Type B pancreatic cell (in vitro differentiated cells): ENCODE data around the gene DNAJB7. TPM values are rescaled to one million over a fixed set of nuclear protein-coding genes. Genes with fewer than 3 reads are reported as not detected.

Experiments
- DNase-seq: peaks from one replicate; pipeline ENCODE4 v3.0.0; 2021; ENCODE audit warnings: mixed read lengths; ENCODE audit not compliant: unreplicated experiment; ENCODE audit errors: extremely low spot score
- H3K27ac Mint-ChIP-seq: 2 replicates; pipeline ENCODE4 v1.8.0; 2021; ENCODE audit warnings: mild to moderate bottlenecking, mixed read lengths
- H3K27me3 Mint-ChIP-seq: 2 replicates; pipeline ENCODE4 v1.8.0; 2021; ENCODE audit warnings: mixed read lengths
- H3K36me3 Mint-ChIP-seq: 2 replicates; pipeline ENCODE4 v1.8.0; 2021; ENCODE audit warnings: mixed read lengths
- H3K4me1 Mint-ChIP-seq: one replicate; pipeline ENCODE4 v1.8.0; 2021; ENCODE audit warnings: mixed read lengths; ENCODE audit not compliant: unreplicated experiment
- H3K4me3 Mint-ChIP-seq: 2 replicates; pipeline ENCODE4 v1.8.0; 2021; ENCODE audit warnings: mild to moderate bottlenecking, mixed read lengths
- H3K9me3 Mint-ChIP-seq: 2 replicates; pipeline ENCODE4 v1.8.0; 2021; ENCODE audit warnings: mixed read lengths
- CTCF ChIP-seq: fragments of 200-600 bp; sonication (generic); conservative IDR thresholded peaks from 2 replicates; pipeline ENCODE4 v1.5.0; 2021; ENCODE audit warnings: antibody characterized with exemption, mild to moderate bottlenecking
- microRNA-seq: library from miRNA; unstranded; fragments of <30 nt; microRNA quantifications from one replicate; pipeline ENCODE4, GENCODE V29; 2020
- total RNA-seq: library from RNA; stranded (reverse); gene quantifications from 2 replicates; pipeline ENCODE4 v1.2.1, GENCODE V29; 2021; ENCODE audit warnings: low replicate concordance

The DNAJB7 gene
- total RNA-seq, 1 donor from 2014 or later: not detected

- DNase-seq: no peak
- no peak for TF ChIP-seq CTCF
- H3K36me3 Mint-ChIP-seq: peaks cover 11% of the 10 kb centered on the region
- no peaks in the 10 kb centered on the region for H3K27me3 Mint-ChIP-seq
- H3K27ac Mint-ChIP-seq: peak overlapping the region; percentile 77
- H3K4me1 Mint-ChIP-seq: peaks cover 22% of the 10 kb centered on the region
- H3K4me3 Mint-ChIP-seq: peak overlapping the region; percentile 96
- H3K9me3 Mint-ChIP-seq: no peaks in the 10 kb centered on the region
These were observed 42.2 kb downstream of the DNAJB7 start for GRCh38 chr22:40819599-40820140.

GRCh38 chr22:40818747-40819598 lies 42.9 kb downstream of the DNAJB7 start, which contains the start of gene SLC25A17:
Gene SLC25A17 (minus strand): TSS chr22:40819346. CDS start chr22:40819248, 98 bp downstream.
- peak; percentile 62 for TF ChIP-seq CTCF
- peak; percentile 85 for DNase-seq
- Mint-ChIP-seq H3K27me3 (no peaks in the 10 kb centered on the region), H3K9me3 (no peaks in the 10 kb centered on the region), H3K27ac (peak within 1 kb of the TSS; percentile 77), H3K36me3 (peaks cover 13% of the 10 kb centered on the region), H3K4me1 (peaks cover 27% of the 10 kb centered on the region), H3K4me3 (peak within 1 kb of the TSS; percentile 96)

- H3K4me3 Mint-ChIP-seq: peak overlapping the region; percentile 96
- H3K36me3 Mint-ChIP-seq: peaks cover 12% of the 10 kb centered on the region
- peak overlapping the region; percentile 77 for H3K27ac Mint-ChIP-seq
- peaks cover 30% of the 10 kb centered on the region for H3K4me1 Mint-ChIP-seq
- no peaks in the 10 kb centered on the region for H3K27me3 Mint-ChIP-seq
- DNase-seq: no peak
- H3K9me3 Mint-ChIP-seq: no peaks in the 10 kb centered on the region
- no peak for TF ChIP-seq CTCF
These were observed 43.6 kb downstream of the DNAJB7 start for GRCh38 chr22:40818192-40818746.

DNA sequence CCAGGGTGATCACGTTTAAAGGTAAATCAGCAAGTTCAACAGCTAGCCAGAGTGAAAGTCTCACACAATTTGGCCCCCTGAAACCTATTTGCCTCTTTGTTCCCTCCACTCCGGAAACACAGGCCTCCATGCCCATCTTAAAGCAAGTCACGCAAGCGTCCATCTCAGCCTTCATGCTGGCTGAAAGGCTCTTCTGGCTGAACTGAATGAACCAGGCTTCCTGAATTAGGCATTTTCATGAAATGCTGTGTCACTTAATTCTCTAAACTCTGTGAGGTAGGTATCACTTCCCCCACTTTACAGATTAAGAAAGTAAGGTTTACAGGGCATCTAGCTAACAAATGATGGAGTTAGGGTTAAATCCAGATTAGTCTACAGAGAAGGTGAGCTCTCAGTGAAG lies 44.2 kb downstream of the DNAJB7 start:
- peak overlapping the region; percentile 96 for H3K4me3 Mint-ChIP-seq
- no peaks in the 10 kb centered on the region for H3K27me3 Mint-ChIP-seq
- no peak for TF ChIP-seq CTCF
- peaks cover 12% of the 10 kb centered on the region for H3K36me3 Mint-ChIP-seq
- peaks cover 30% of the 10 kb centered on the region for H3K4me1 Mint-ChIP-seq
- no peaks in the 10 kb centered on the region for H3K9me3 Mint-ChIP-seq
- no peak for DNase-seq
- peak overlapping the region; percentile 48 for H3K27ac Mint-ChIP-seq

GRCh38 chr22:40813912-40814315 lies 48.0 kb downstream of the DNAJB7 start:
- Mint-ChIP-seq H3K4me1 (peaks cover 23% of the 10 kb centered on the region), H3K27ac (no peak overlapping the region), H3K27me3 (no peaks in the 10 kb centered on the region), H3K4me3 (no peak overlapping the region), H3K9me3 (no peaks in the 10 kb centered on the region), H3K36me3 (peaks cover 12% of the 10 kb centered on the region)
- no peak for TF ChIP-seq CTCF
- DNase-seq: no peak

Small RNA genes within 50 kb of the gene (microRNA-seq; reads per million reads assigned to microRNA genes)
- 1.1 reads per million for gene MIR4766

Other genes starting within 250 kb of the DNAJB7 start
- 42.3 and 49.8 TPM in 2 replicates for gene MRTFA, start 225.4 kb downstream of the DNAJB7 start, total RNA-seq
- 0.17 and 6.9 TPM in 2 replicates for gene MCHR1, start 182.6 kb downstream of the DNAJB7 start, total RNA-seq
- gene SLC25A17, start 42.8 kb downstream of the DNAJB7 start, total RNA-seq: 22.7 and 23.8 TPM in 2 replicates
- 252 and 317 TPM in 2 replicates for gene ST13, start 5.5 kb downstream of the DNAJB7 start, total RNA-seq
- gene XPNPEP3, start 5.0 kb downstream of the DNAJB7 start, total RNA-seq: 21.9 and 30.9 TPM in 2 replicates
- gene RBX1, start 89.3 kb upstream of the DNAJB7 start, total RNA-seq: 62.8 and 68.1 TPM in 2 replicates
- 87.2 and 95.8 TPM in 2 replicates for gene EP300, start 230.5 kb upstream of the DNAJB7 start, total RNA-seq